ENCODE data around the gene ZNF581.
A peak's percentile ranks its signal among the peaks of the same experiment; 100 is the strongest.

ZNF581 gene

GRCh38 chr19:55691561-55692481 lies 48.4 kb downstream of the ZNF581 start:
- ChIA-PET CTCF (interaction anchor here (0.6 kb wide), 1 partner anchor 46 kb away, joined by 3 read pairs; the partner anchor contains the start of gene NLRP9), POLR2A (ENCODE audit: low non-redundant PET) (no interaction called here)
- no peak overlapping the region for H3K27ac ChIP-seq
- no peak for TF ChIP-seq CTCF (conservative IDR thresholded peaks at IDR 0.05; ENCODE audit: low read depth)
- DNase-seq (ENCODE audit: low spot score), result no peak

- POLR2A ChIA-PET (ENCODE audit: low non-redundant PET), result no interaction called here
- no peak for DNase-seq (ENCODE audit: low spot score)
- CTCF ChIA-PET, result no interaction called here
- no peak for TF ChIP-seq CTCF (conservative IDR thresholded peaks at IDR 0.05; ENCODE audit: low read depth)
- H3K27ac ChIP-seq, result 0 out of 2 replicates have a peak overlapping the region, but pooled peaks have one; percentile 22
Measured at GRCh38 chr19:55692681-55693081, 49.2 kb downstream of the ZNF581 start.

- POLR2A ChIA-PET (ENCODE audit: low non-redundant PET), result no interaction called here
- TF ChIP-seq CTCF (conservative IDR thresholded peaks at IDR 0.05; ENCODE audit: low read depth), result no peak
- DNase-seq (ENCODE audit: low spot score), result no peak
- H3K27ac ChIP-seq, result 0 out of 2 replicates have a peak overlapping the region, but pooled peaks have one; percentile 22
- CTCF ChIA-PET, result no interaction called here
Measured at GRCh38 chr19:55693336-55693974, 50.0 kb downstream of the ZNF581 start.

GRCh38 chr19:55694241-55694655 lies 50.8 kb downstream of the ZNF581 start:
- no peak overlapping the region for H3K27ac ChIP-seq
- TF ChIP-seq CTCF (conservative IDR thresholded peaks at IDR 0.05; ENCODE audit: low read depth), result no peak
- no peak for DNase-seq (ENCODE audit: low spot score)
- ChIA-PET POLR2A (ENCODE audit: low non-redundant PET) (no interaction called here), CTCF (interaction anchor here (0.7 kb wide), 1 partner anchor 1515 kb away, joined by 5 read pairs; no protein-coding TSS in a partner anchor)

GRCh38 chr19:55694656-55695491 lies 51.4 kb downstream of the ZNF581 start:
- TF ChIP-seq CTCF (conservative IDR thresholded peaks at IDR 0.05; ENCODE audit: low read depth), result no peak
- H3K27ac ChIP-seq, result no peak overlapping the region
- POLR2A ChIA-PET (ENCODE audit: low non-redundant PET), result no interaction called here
- DNase-seq (ENCODE audit: low spot score), result no peak
- CTCF ChIA-PET, result interaction anchor here (0.7 kb wide), 1 partner anchor 1514 kb away, joined by 5 read pairs; no protein-coding TSS in a partner anchor
